A172 (cell line): Measurements from ENCODE around the gene RAB1B. TPM values are rescaled to one million over a fixed set of nuclear protein-coding genes. Genes with fewer than 3 reads are reported as not detected.
A peak's percentile ranks its signal among the peaks of the same experiment; 100 is the strongest.

Source experiments
- DNase-seq: peaks from one replicate; pipeline ENCODE4 v3.0.0-alpha.2; 2015; ENCODE audit warnings: low spot score
- total RNA-seq: library from RNA; depleted of rRNA; stranded (reverse); fragments of >200 nt; shearing (Covaris generic); gene quantifications from 2 replicates; pipeline ENCODE4 v1.2.3, GENCODE V29; 2014

The RAB1B gene
- total RNA-seq, 1 experiment from 2014 or later = 133 TPM

DNA sequence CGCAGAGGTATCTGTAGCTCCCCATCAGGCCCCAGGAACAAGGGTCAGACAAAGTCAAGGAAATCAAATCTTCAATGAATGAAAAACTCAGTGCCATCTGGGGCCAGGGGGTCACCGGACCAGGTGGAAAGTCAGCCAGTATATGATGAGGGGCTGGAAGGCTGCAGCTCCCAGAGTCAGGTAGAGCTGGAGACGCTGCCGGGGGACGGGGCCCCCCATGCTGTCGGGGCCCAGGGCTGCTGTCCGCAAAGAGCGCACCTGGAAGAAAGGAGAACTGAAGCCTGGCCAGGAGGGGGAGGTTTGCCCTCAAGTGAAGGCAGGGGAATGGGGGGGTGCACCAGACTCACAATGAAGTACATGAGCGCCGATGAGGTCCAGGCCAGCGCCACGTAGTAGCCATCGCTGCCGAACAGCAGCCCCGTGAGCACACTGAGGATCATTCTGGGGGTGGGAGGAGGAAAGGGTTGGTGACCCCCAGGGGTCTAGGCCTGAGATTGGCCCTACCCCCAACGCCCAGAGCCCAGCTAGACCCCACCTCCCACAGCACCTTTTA, 16.2 kb downstream of the RAB1B start:
- DNase-seq = no peak

- no peak for DNase-seq
Observed at GRCh38 chr11:66285250-66285947, 17.0 kb downstream of the RAB1B start.

GRCh38 chr11:66286699-66287098, 18.3 kb downstream of the RAB1B start:
- DNase-seq = no peak

- DNase-seq = no peak
Observed at GRCh38 chr11:66287211-66287888, 18.9 kb downstream of the RAB1B start.

GRCh38 chr11:66287889-66288670, 19.6 kb downstream of the RAB1B start:
- DNase-seq = peak; percentile 12

DNA sequence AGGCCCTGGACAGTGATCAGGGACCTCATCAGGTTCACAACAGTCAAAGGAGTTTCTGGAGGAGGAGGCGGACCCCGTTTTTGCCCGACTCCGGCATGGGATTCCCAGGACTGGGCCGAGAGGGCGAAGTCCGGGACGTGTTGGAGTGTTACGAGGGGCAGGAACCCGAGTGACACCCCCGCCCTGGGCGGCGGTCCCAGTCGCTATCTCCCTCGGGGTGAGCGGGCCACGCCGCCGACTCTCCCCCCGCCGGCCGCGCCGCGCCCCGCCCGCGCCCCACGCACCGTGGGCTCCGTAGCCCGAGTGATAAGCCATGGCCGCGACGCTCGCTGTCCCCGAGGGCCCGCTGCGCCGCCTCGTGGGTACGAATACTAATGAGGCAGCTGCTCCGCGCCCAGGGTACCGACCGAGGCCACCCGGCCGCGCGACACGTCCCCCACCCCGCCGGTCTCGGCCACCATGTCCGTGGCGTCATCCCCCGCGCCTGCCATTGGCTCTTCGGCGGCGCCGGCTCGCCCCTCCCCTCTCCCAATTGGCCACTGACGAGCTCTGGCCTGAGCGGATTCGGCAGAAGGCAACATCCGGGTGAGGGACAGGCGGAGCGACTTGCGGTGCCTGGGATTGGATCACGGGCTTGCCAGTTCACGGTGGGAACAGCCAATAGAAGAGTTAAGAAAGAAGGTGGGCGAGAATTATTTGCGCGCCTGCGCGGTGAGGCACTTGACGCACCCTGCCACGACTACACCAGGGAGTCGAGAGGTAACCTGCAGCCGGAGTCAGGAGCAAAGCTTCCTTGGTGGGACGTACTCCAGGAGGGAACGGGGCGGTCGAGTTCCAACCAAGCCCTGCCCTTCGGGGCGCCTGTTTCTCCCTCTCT, 20.5 kb downstream of the RAB1B start, which contains the start of gene YIF1A:
YIF1A (minus strand) TSS at position 473 of the 877 bp plus-strand sequence; CDS start at position 315, 158 bp downstream.
- DNase-seq = peak; percentile 98

GRCh38 chr11:66289548-66290329, 21.3 kb downstream of the RAB1B start:
- no peak for DNase-seq

DNA sequence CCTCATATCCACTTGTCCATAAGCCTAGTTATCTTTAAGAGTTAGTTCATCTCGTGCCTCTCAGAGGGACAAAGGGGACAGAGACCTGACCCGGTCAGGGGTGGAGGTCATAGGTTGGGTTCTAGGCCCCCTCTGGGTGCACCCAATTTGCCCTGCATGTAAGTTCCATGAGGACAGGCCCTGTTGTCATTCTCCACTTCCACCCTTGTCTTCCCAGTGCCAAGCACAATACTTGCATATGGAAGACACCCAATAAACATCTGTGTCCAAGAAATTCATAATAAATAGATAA, 21.8 kb downstream of the RAB1B start:
- DNase-seq = no peak

- no peak for DNase-seq
Observed at GRCh38 chr11:66291303-66291705, 22.9 kb downstream of the RAB1B start.

DNA sequence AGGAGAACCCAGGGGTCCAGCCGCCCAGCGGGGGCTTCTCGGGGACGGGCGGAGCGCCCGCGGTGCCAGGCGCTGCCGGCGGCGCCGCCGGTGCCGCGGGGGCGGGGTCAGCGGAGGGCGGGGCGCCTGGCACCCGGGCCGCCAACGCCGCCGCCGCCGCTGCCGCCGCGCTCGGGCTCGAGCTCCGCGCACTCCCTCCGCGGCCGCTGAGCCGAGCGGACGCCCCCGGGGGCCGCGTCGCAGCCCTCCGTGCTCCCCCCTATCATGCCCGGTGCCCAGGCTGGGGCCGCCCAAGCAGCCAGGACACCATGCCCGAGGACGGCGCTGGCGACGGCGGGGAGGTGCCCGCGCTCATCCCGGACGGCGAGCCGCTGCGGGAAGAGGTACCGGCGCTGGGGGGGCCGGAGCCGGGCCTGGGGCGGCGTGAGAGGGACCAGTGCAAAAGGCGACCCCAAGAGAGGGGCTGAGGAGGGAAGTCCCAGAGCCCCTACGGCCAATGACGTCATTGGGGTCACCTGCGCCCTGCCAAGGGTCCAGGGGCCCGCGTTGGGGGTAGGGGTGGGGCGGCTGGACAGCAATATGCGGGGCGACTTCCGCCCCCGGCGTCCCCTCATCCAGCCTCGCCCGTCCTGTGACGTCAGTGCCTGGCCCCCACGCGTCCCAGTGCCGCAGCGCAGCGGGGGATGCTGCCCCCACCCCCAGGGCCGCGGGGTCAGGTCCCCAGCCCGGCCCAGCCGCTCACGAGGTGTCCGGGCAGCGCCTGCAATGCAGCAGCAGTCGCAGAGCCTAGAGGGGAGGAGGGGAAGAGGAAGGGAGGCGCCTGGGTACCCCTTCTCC, 23.5 kb downstream of the RAB1B start, which contains the start of gene TMEM151A:
TMEM151A (plus strand) TSS at position 189 of the 837 bp plus-strand sequence; CDS start at position 309, 120 bp downstream.
- DNase-seq = no peak

DNA sequence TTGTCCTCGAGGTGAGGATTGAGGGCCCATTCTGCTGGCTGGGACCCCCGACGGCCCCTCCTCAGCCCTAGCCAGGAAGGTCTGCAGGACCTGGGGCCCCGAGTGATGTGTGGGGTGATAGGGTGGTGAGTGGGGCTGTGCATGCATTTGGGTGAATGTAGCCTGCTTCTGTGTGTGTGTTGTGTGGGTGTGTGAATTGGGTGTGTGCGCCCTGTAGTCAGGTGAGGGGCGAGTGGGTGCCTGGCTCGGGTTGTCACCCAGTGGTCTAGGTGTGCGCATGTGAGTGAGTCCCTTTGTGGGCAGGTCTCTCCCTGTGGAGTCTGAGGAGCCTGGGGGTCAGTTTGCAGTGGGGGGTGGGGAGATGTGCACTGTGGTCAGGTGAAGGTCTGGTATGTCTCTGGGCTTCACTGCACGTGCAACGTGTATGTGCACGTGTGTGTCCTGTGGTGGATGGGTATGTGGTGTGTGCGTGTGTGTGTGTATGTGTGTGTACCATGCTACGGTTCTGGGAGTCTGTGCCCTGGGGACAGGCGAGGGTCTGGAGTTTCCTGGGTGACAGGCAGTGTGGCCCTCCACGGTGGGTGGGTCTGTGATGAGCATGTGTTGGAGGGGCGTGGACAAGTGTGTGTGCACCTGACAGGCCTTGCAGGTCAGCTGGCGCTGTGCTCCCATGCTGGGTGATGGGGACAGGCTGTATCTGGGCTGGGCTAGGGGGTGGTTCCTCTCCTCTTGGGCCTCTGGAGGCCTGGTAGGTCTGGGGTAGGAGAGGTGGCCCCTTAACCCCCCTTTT, 24.3 kb downstream of the RAB1B start:
- no peak for DNase-seq

DNA sequence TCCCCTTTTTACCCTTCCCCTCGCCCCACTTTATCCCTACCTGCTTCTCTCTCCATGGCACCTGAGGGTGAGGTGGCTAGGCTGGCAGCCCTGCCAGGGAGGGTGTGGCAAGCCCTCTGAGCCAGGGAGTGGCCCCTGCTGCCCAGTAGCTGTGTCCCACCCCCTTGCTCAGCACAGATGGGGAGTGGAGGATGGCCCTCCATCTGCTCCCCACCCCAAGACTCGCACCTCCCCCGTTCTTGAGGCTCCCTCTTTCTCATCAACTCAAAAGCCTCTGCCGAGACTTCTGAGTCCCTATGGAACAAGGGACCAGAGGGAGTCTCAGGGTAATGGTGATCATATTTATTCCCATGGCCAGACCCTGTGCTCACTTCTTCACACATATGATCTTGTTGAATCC, 24.9 kb downstream of the RAB1B start:
- DNase-seq = no peak

- DNase-seq = no peak
Observed at GRCh38 chr11:66293777-66294625, 25.6 kb downstream of the RAB1B start.

- DNase-seq = no peak
Observed at GRCh38 chr11:66294626-66295620, 26.5 kb downstream of the RAB1B start.

DNA sequence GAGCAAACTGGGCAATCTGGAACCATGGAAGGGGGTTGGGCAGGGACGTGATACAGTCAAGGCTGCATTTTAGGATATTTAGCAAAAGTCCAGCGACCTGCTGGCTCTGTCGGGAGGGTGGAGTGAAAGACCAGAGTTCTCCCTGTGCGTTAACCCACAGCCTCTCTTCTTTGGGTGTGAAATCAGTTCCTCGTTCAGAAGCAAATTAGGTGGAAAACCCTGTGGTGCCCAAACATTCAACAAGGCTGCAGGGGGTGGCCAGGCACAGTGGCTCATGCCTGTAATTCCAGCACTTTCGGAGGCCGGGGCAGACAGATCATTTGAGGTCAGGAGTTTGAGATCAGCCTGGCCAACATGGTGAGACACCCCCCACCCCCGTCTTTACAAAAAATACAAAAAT, 29.2 kb downstream of the RAB1B start:
- no peak for DNase-seq

DNA sequence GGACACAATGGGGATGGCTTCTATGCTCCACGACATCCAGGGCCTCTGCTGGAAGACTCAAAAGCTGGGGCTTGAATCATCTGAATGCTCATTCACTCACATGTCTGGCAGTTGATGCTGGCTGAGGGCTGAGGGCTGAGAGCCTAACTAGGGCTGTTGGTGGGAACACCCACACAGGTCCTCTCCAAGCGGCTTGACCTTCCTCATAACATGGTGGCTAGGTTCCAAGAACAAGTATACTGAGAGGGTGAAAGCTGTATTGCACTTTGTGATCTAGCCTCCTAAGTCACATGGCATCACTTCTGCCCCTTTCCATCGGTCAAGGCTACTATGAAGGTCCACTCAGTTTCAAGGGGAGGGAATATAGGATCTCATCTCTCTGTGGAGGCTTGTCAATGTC, 30.7 kb downstream of the RAB1B start:
- DNase-seq = no peak

DNA sequence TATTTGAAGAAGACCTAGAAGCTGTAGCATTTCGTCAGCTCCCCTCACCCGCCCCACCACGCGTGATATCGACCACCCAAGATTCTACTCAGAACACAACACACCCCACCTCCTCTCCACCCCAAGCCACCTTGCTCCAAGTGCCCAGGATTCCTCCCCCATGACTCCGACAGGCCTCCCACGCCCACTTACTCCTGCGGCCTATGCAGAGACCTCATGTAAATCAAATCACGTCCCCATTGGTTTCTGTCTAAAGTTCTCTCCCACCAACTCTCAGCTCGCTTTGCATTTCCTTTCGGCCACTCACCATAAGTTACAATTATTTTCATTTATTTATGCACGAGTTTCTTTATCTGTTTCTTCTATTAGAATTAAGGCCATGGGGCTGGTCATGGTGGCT, 34.2 kb downstream of the RAB1B start:
- DNase-seq = no peak
